Gastrocnemius medialis (tissue), 4 donors: Measurements from ENCODE around the gene EFCAB3.

Experiments used
- CTCF ChIP-seq, 5 experiments: fragments of 450-650 bp in 3 of 5; fragments of 200-600 bp in 2 of 5; sonication (generic) in 2 of 5; IDR thresholded peaks in 4 of 5; conservative IDR thresholded peaks in 1 of 5; 1 replicate in 4 of 5; 2 replicates in 1 of 5; pipeline ENCODE4 v1.5.1; 2016 to 2019; ENCODE audit warnings: antibody characterized with exemption in 5 of 5, mild to moderate bottlenecking in 3 of 5, moderate library complexity in 3 of 5
- POLR2A ChIP-seq, 2 donors: fragments of 450-650 bp; IDR thresholded peaks; one replicate each; pipeline ENCODE4 v1.6.1; 2017; ENCODE audit warnings: antibody characterized with exemption in 2 of 2, mild to moderate bottlenecking in 2 of 2, moderate library complexity in 2 of 2

- no peak for TF ChIP-seq CTCF (IDR thresholded peaks at IDR 0.05 in 4 of 5, conservative IDR thresholded peaks at IDR 0.05 in 1 of 5)
- no peak for TF ChIP-seq POLR2A (IDR thresholded peaks at IDR 0.05)
Measured at GRCh38 chr17:62343764-62344270, 36.5 kb upstream of the EFCAB3 start.
